Mucosa of stomach (tissue), 1 donor: ENCODE measurements around the gene BNC1.
"Not testable (repeated sequence)": the region's sequence is repeated elsewhere in the genome, so short reads cannot be mapped to it uniquely, and the experiment has no call there.

Experiments used
- H3K27me3 ChIP-seq: one replicate; pipeline ENCODE4 v1.7.0; 2013; ENCODE audit warnings: mild to moderate bottlenecking, low read length; ENCODE audit not compliant: control insufficient read depth, insufficient read depth
- H3K36me3 ChIP-seq: one replicate; pipeline ENCODE4 v1.7.0; 2013; ENCODE audit warnings: low read length; ENCODE audit not compliant: control insufficient read depth, insufficient read depth
- H3K4me1 ChIP-seq: one replicate; pipeline ENCODE4 v1.7.0; 2013; ENCODE audit warnings: mild to moderate bottlenecking, low read length; ENCODE audit not compliant: control insufficient read depth, insufficient read depth
- H3K4me3 ChIP-seq: one replicate; pipeline ENCODE4 v1.7.0; 2013; ENCODE audit warnings: low read length
- H3K9ac ChIP-seq: one replicate; pipeline ENCODE4 v1.7.0; 2013; ENCODE audit warnings: mild to moderate bottlenecking, low read length, moderate library complexity
- H3K9me3 ChIP-seq: one replicate; pipeline ENCODE4 v1.7.0; 2013; ENCODE audit warnings: mild to moderate bottlenecking, low read length, moderate library complexity; ENCODE audit not compliant: control insufficient read depth
- donor health status: Pancreatic carcinoma.

The BNC1 gene

DNA sequence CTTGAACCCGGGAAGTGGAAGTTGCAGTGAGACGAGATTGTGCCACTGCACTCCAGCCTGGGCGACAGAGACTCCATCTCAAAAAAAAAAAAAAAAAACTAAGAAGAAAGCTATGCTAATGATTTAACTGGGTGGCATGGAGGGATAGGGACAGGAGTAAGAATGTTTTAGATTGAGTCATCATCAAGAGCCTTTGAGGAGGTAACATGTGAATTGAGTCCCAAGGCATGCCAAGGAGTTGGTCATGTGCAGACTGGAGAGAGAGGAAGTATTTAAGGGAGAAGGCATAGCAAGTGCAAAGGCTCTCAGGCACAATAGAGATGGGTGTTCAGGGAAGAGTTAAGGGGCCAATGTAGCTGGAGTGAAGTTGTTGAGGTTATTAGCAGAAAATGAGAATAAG lies 9.1 kb downstream of the BNC1 start:
- no peaks in the 10 kb centered on the region for H3K36me3 ChIP-seq
- no peaks in the 10 kb centered on the region for H3K9me3 ChIP-seq
- no peaks in the 10 kb centered on the region for H3K4me1 ChIP-seq
- peaks cover 5% of the 10 kb centered on the region for H3K27me3 ChIP-seq
- no peak overlapping the region for H3K9ac ChIP-seq
- H3K4me3 ChIP-seq, result no peak overlapping the region

DNA sequence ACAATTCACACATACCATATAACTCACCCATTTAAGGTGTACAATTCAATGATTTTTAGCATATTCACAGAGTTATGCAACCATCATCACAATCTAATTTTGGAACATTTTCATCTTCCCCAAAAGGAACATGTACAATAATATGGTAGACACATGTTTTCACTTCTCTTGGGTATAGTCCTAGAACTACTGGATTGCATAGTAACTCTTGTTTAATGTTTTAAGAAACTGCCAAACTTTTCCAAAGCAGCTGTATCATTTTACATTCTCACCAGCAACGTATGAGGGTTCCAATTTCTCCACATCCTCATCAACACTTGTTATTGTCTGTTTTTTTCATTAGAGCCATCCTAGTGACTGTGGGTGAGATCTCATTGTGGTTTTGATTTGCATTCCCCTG lies 14.3 kb downstream of the BNC1 start:
- Histone ChIP-seq H3K36me3 (no peaks in the 10 kb centered on the region), H3K4me3 (no peak overlapping the region), H3K9me3 (no peaks in the 10 kb centered on the region), H3K9ac (no peak overlapping the region), H3K4me1 (no peaks in the 10 kb centered on the region), H3K27me3 (no peaks in the 10 kb centered on the region)

DNA sequence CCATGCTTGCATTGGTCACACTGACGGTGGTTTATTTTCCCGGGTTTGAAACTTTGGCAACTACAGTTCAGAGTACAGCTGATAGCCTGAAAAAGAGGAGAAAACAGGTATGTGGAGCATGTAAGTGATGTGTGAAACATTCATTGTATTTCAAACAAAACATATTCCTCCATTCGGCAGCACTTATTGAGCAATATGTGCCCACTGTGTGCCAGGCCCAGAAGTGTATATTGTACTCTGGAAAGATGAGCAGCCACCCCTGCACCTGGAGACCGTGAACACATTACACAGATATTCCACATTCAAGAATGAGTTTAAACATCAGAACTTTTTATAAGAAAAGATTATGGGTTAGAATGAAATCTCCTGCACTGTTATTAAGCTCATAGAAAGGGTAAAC lies 16.3 kb downstream of the BNC1 start:
- no peak overlapping the region for H3K4me3 ChIP-seq

DNA sequence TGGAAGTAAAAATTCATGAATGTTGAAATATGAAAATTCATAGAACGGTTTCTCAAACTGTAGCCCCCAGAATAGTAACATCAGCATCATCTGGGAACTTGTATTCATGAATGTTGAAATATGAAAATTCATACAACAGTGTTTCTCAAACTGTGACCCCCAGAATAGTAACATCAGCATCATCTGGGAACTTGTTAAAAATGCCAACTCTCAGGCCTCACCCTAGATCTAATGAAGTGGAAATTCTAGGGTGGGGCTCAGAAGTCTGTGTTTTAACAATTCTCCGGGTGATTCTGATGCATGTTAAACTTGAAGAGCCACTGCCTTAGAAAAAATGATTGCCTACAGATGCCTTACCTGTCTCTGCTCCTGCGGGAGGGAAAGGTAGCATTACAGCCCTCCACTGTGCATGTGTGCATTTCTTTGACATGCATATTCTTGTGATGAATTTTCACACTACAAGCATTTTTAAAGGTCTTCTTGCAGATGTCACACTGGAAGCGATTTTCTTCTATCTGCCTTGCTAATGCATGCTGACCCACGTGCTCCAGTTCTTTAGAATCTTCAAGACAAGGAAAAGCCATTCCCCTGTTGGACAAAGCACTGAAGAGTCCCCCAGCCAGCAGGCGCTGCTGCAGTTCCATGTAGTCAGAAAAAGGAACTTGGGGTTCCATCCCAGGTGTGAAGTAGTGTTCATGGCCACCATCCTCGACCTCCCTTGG lies 21.7 kb downstream of the BNC1 start:
- Histone ChIP-seq H3K4me1 (no peaks in the 10 kb centered on the region), H3K4me3 (no peak overlapping the region)

More for the DNA sequence above, 16.3 kb downstream of the BNC1 start:
- Histone ChIP-seq H3K27me3 (no peaks in the 10 kb centered on the region), H3K9me3 (no peaks in the 10 kb centered on the region), H3K4me1 (no peaks in the 10 kb centered on the region), H3K9ac (no peak overlapping the region), H3K36me3 (no peaks in the 10 kb centered on the region)

DNA sequence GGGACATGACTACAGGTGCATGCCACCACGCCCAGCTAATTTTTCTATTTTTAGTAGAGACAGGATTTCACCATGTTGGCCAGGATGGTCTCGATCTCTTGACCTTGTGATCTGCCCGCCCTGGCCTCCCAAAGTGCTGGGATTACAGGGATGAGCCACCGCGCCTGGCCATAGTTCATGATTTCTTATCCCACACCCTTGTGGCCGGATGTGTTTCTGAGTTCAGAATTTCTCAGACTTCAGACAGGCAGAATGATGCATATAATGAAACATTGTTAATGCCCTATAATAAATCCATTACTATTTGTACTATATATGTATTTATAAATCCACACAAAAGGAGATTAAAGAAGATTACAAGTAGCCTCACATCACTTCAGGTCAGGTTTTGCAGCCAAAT lies 22.3 kb downstream of the BNC1 start:
- H3K36me3 ChIP-seq, H3K4me3 ChIP-seq, H3K27me3 ChIP-seq, H3K4me1 ChIP-seq, H3K9me3 ChIP-seq, H3K9ac ChIP-seq: not testable (repeated sequence)

More for the DNA sequence above, 21.7 kb downstream of the BNC1 start:
- Histone ChIP-seq H3K36me3 (no peaks in the 10 kb centered on the region), H3K27me3 (no peaks in the 10 kb centered on the region), H3K9ac (no peak overlapping the region), H3K9me3 (no peaks in the 10 kb centered on the region)

DNA sequence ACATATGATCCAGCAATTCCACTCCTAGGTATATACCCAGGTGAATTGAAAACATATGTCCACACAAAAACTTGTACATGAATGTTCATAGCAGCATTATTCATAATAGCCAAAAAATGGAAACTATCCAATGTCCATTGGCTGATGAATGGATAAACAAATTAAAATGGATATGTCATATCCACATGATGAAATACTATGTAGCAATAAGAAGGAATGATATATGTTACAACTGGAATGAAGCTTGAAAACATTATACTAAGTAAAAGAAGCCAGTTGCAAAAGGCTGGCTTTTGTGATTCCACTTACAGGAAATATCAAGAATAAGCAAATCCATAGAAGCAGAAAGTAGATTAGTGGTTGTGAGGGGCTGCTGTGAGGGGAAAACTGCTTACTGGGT lies 33.7 kb downstream of the BNC1 start:
- Histone ChIP-seq H3K4me3 (no peak overlapping the region), H3K9me3 (no peaks in the 10 kb centered on the region), H3K9ac (no peak overlapping the region), H3K4me1 (no peaks in the 10 kb centered on the region), H3K36me3 (no peaks in the 10 kb centered on the region), H3K27me3 (peaks cover 8% of the 10 kb centered on the region)

DNA sequence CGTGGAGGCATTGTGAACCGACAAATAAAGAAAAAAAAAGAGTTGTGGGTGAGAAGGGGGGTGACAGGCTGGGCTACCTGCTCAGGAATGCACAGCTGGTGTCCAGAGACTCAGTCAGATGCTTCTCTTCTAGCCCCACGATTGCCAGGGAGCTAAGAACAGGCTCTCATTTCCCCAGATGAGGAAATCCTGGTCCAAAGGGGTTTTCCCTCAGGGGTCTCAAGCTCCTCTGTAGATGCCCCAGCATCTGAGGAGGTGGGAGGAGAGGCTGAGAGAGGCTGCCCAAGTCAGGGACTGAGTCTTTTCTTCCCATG lies 35.5 kb downstream of the BNC1 start:
- no peaks in the 10 kb centered on the region for H3K4me1 ChIP-seq
- no peaks in the 10 kb centered on the region for H3K36me3 ChIP-seq
- no peaks in the 10 kb centered on the region for H3K9me3 ChIP-seq
- H3K4me3 ChIP-seq, result no peak overlapping the region
- H3K9ac ChIP-seq, result no peak overlapping the region
- H3K27me3 ChIP-seq, result peaks cover 8% of the 10 kb centered on the region

DNA sequence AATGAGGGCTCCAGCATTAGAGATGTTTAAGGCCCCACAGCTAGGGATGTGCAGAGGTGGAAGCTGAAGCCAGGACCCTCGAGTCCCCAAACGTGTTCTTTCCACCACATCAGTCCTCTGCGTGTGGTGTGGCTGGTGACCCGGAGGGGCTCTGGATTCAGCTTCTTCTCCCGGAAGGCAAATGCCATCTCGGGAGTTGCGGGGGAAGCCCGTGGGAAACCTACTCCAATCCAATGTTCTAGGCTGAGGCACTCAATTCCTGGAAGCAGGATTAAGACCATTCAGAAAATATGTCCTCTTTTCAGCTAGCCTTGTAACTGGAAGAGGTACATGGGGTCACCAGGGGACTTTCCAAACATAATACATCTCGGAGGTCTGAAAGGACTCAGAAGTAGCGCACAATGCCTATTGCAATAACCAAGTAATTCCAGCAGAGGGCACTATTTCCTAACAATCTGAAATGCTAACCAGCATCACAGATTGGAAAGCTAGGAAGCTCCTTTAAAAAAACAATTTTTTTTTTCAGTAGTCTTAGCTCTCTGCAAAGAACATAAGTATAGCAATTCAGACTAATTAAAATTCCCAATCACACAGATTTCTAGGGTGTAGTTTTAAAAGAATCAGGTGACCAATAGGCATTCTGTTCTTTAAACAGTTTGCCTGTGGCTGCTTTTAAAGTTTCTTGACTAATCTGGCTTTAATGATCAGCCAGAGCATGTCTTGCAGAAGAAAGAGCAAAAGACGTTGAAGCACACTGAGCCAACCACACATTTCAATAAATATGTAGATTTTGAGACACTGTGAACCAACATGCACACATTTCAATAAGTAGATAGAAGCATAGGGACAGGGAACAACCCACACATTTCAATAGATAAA lies 36.1 kb downstream of the BNC1 start:
- H3K36me3 ChIP-seq, result no peaks in the 10 kb centered on the region
- H3K9me3 ChIP-seq, result no peaks in the 10 kb centered on the region
- H3K27me3 ChIP-seq, result peaks cover 8% of the 10 kb centered on the region
- H3K4me3 ChIP-seq, result no peak overlapping the region
- no peaks in the 10 kb centered on the region for H3K4me1 ChIP-seq
- H3K9ac ChIP-seq, result no peak overlapping the region

DNA sequence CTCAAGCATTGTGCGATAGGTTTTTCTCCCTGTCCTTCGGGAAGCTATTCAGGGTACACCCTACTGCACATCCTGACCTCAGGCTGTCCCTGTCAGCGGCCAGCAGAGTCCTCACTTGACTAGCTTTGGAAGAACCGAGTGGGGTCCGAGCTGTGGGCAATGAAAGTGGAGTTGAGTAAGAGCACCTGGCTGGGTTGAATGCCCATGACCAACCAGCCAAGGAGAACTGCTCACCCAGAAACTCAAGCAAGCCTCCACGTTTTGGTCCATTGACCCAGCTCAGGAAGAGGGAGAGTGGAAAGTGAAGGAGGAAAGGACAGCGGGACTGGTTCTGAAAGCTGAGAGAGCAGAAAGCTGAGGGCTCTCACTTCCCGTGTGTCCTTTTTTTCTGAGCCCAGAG lies 40.8 kb downstream of the BNC1 start:
- no peak overlapping the region for H3K4me3 ChIP-seq
- H3K27me3 ChIP-seq, result peaks cover 8% of the 10 kb centered on the region
- H3K36me3 ChIP-seq, result no peaks in the 10 kb centered on the region
- no peaks in the 10 kb centered on the region for H3K9me3 ChIP-seq
- no peak overlapping the region for H3K9ac ChIP-seq
- H3K4me1 ChIP-seq, result no peaks in the 10 kb centered on the region

DNA sequence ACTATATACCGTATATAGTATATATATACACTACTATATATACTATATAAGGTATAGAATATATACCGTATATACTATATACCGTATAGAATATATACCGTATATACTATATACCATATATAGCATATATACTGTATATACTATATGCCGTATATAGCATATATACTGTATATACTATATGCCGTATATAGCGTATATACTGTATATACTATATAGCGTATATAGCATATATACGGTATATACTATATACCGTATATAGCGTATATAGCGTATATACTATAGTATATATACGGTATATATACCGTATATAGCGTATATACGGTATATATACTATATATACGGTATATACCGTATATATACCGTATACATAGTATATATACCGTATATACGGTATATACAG lies 54.2 kb downstream of the BNC1 start:
- no peaks in the 10 kb centered on the region for H3K9me3 ChIP-seq
- no peaks in the 10 kb centered on the region for H3K4me1 ChIP-seq
- H3K36me3 ChIP-seq, result no peaks in the 10 kb centered on the region
- no peaks in the 10 kb centered on the region for H3K27me3 ChIP-seq
- no peak overlapping the region for H3K9ac ChIP-seq
- no peak overlapping the region for H3K4me3 ChIP-seq

DNA sequence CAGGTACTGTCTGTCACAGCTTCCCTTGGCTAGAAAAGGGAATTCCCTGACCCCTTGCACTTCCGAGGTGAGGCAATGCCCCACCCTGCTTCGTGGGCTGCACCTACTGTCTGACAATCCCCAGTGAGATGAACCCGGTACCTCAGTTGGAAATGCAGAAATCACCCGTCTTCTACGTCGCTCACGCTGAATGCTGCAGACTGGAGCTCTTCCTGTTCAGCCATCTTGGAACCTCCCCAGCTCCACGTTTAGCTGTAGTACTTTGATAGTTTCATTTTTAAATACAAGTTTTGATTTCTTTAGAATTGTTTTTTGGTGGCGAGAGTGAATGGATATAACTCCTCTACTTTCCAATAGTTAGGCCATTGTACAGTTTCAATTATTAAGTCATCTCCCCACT lies 59.0 kb downstream of the BNC1 start:
- no peaks in the 10 kb centered on the region for H3K9me3 ChIP-seq
- H3K9ac ChIP-seq, result no peak overlapping the region
- no peaks in the 10 kb centered on the region for H3K4me1 ChIP-seq
- no peaks in the 10 kb centered on the region for H3K27me3 ChIP-seq
- no peak overlapping the region for H3K4me3 ChIP-seq
- no peaks in the 10 kb centered on the region for H3K36me3 ChIP-seq

DNA sequence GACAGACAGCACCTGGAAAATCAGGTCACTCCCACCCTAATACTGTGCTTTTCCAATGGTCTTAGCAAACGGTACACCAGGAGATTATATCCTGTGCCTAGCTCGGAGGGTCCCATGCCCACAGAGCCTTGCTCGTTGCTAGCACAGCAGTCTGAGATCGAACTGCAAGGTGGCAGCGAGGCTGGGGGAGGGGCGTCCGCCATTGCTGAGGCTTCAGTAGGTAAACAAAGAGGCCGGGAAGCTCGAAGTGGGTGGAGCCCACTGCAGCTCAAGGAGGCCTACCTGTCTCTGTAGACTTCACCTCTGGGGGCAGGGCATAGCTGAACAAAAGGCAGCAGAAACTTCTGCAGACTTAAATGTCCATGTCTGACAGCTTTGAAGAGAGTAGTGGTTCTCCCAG lies 62.7 kb downstream of the BNC1 start:
- not testable (repeated sequence) for H3K36me3 ChIP-seq, H3K4me1 ChIP-seq, H3K9ac ChIP-seq, H3K4me3 ChIP-seq, H3K9me3 ChIP-seq, H3K27me3 ChIP-seq
